ENCODE measurements around the gene RCSD1.

Gene RCSD1

DNA sequence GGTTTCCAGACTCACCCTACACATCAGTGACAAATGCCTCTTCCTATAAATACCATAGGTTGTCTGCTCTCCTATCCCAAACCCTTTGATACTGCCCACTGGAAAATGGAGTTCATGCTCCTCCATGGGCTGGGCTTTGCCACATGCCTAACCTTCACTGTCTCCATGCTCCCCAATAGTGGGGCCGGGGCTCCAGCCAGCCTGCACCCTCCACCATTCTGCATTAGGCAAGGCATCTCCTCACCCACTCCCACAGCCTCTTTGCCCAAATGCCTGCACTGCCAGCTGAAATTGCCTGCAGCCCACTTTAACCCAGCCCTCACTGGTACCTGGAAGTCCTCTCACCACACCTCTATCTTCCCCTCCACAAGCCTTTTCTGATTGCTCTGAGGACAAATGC, 73.5 kb downstream of the RCSD1 start:
- no peak for DNase-seq (ENCODE audit: low spot score)

DNA sequence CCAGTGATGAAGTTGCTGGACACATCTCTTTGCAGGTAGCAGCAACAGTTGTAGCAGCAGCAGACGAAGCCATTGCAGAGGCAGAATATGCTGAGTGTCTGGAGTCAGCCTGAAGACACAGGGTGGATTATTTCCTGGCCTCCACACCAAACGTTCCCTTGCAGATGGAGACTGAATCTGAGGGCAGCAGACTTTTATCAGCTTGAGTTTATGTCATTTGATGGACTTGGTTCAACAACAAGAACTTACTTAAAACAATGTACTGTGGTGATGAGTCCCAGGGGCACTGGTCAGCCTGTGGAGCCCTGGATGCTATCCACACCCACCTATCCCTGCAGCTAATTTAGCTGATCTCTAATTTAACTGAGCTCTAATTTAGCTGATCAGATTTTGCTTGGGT, 74.7 kb downstream of the RCSD1 start:
- DNase-seq (ENCODE audit: low spot score), result no peak
- TF ChIP-seq CTCF (IDR thresholded peaks at IDR 0.05; ENCODE audit: extremely low read depth, missing control alignments), result no peak

More for the DNA sequence above, 73.5 kb downstream of the RCSD1 start:
- TF ChIP-seq CTCF (IDR thresholded peaks at IDR 0.05; ENCODE audit: extremely low read depth, missing control alignments), result no peak

- no peak for DNase-seq (ENCODE audit: low spot score)
- TF ChIP-seq CTCF (IDR thresholded peaks at IDR 0.05; ENCODE audit: extremely low read depth, missing control alignments), result no peak
Measured at GRCh38 chr1:167705250-167705649, 75.2 kb downstream of the RCSD1 start.

GRCh38 chr1:167706363-167706762, 76.3 kb downstream of the RCSD1 start:
- DNase-seq (ENCODE audit: low spot score), result no peak
- no peak for TF ChIP-seq CTCF (IDR thresholded peaks at IDR 0.05; ENCODE audit: extremely low read depth, missing control alignments)

DNA sequence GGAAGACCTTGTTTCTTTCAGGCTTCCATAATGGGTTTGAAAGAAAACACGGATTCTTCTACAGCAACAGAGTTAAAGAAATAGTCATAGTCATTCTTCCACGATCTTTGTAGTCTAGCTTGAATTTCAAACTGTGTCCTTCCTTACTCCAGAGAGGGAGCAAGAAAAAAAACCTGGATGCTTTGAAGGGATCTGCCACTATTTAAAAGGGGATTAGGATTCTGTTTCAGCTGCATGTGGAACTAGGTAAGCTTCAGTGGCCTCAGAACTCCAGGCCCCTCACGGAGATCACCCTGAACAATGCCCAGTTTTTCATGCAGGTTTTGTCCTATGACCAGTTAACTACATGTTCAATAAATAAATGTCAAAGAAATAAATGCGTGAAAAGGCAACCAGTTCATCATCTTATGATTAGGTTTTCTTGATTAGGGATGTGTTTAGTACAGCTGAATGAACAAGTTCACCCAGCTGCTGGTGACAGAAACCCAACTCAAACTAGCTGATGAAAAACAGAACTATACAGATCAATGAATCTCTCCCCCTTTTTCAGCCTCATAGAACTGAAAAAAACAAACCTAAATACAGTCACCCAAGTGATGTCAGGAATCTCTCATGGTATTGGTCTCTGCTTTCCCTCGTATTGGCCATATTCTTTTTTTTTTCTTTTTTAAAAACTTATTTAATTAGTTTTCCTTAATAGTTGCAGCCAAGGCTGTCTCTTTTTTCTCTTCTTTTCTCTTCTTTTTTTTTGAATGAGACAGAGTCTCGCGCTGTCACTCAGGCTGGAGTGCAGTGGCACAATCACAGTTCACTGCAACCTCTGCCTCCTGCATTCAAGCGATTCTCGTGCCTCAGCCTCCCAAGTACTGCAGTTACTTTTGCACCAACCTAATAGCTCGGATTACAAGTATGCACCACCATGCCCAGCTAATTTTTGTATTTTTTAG, 77.2 kb downstream of the RCSD1 start:
- no peak for TF ChIP-seq CTCF (IDR thresholded peaks at IDR 0.05; ENCODE audit: extremely low read depth, missing control alignments)
- DNase-seq (ENCODE audit: low spot score), result peak; percentile 44

DNA sequence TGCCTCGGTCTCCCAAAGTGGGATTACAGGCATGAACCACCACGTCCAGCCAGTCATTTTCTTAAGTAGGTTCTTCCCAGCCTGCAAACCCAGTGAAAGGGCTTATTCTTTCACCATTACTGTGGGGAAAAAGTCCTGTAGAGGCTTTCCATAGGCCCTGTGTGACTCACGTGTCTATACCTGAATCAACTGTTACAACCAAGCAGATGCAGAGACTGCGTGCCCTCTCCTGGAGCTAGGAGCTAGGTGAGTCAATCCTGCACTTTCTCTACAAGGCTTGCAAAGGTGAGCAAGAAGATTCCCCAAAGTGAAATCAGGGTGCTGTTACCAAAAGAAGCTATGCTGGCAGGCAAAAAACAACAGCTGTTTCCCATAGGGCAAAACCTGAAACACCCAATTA, 77.9 kb downstream of the RCSD1 start:
- no peak for DNase-seq (ENCODE audit: low spot score)
- TF ChIP-seq CTCF (IDR thresholded peaks at IDR 0.05; ENCODE audit: extremely low read depth, missing control alignments), result no peak

GRCh38 chr1:167708940-167709389, 78.9 kb downstream of the RCSD1 start:
- TF ChIP-seq CTCF (IDR thresholded peaks at IDR 0.05; ENCODE audit: extremely low read depth, missing control alignments), result no peak
- DNase-seq (ENCODE audit: low spot score), result no peak

Measured in GM20000 (cell line).